SH-SY5Y (cell line): ENCODE data around the gene INPP5B.

Source experiments
- GATA2 ChIP-seq: IDR thresholded peaks from 2 replicates; pipeline ENCODE4 v1.6.1; 2011; ENCODE audit warnings: mild to moderate bottlenecking, low read depth, low read length
- GATA3 ChIP-seq: IDR thresholded peaks from 2 replicates; pipeline ENCODE4 v1.6.1; 2011; ENCODE audit warnings: low read depth, mild to moderate bottlenecking, low read length, moderate library complexity

DNA sequence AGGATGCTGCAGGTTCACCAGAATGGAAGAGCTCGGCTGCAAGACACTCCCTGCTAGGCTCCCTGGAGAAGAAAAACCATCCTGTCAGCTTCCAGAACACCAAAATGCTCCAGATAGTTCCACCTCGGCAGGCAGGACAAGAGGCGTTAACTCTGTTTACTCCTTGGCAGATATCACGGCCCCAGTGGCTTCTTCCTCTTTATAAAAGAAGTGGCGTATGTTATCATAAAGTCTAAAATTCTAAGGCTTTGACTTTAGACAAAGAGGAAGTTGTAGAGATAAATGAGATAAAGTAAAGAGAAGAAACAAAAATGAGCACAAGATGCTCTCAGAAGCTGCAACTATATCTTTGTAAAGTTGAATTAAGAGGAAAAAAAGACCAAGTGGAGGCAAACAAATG, 63.2 kb downstream of the INPP5B start:
- TF ChIP-seq GATA2 (no peak), GATA3 (no peak)
